Pancreas (tissue), 10 donors: ENCODE data around the gene CEP72. TPM values are rescaled to one million over a fixed set of nuclear protein-coding genes. Genes with fewer than 3 reads are reported as not detected.

ENCODE experiments used
- ATAC-seq, 4 donors: fragments of 200-7000 bp; cut with Tn5 transposase; one replicate each; pipeline versions ENCODE4 v1.8.0 to v1.9.1; 2020; ENCODE audit warnings: mild to moderate bottlenecking in 4 of 4, moderate library complexity in 4 of 4
- DNase-seq, 6 donors: peaks; one replicate each; pipeline ENCODE4 v3.0.0-alpha.2; 2020
- FAIRE-seq: peaks from 2 replicates; lab custom pipeline; 2012; peaks lifted over from hg19 to GRCh38; lab: Jason Lieb, UNC
- H3K27ac ChIP-seq, 4 donors: fragments of 200-600 bp; sonication (generic); 1 replicate in 3 of 4; 2 replicates in 1 of 4; pipeline versions ENCODE4 v1.5.0 to v1.8.0; 2020
- H3K27me3 ChIP-seq, 4 donors: fragments of 200-600 bp; one replicate each; pipeline ENCODE4 v1.8.0; 2021
- H3K36me3 ChIP-seq, 3 donors: fragments of 200-600 bp; sonication (generic) in 1 of 3; one replicate each; pipeline versions ENCODE4 v1.5.0 to v1.8.0; 2020 to 2021
- H3K4me1 ChIP-seq, 3 donors: fragments of 200-600 bp; one replicate each; pipeline ENCODE4 v1.8.0; 2021
- H3K4me3 ChIP-seq, 4 donors: fragments of 200-600 bp; sonication (generic) in 2 of 4; one replicate each; pipeline versions ENCODE4 v1.5.0 to v1.8.0; 2020 to 2021
- H3K9me3 ChIP-seq, 4 donors: fragments of 200-600 bp; one replicate each; pipeline ENCODE4 v1.8.0; 2021
- CTCF ChIP-seq, 4 donors: fragments of 200-600 bp; sonication (generic) in 3 of 4; IDR thresholded peaks; one replicate each; pipeline versions ENCODE4 v1.5.0 to v1.8.0; 2021; ENCODE audit warnings: antibody characterized with exemption in 4 of 4
- WGBS, 2 donors: extraction: QIAGEN DNeasy Blood & Tissue Kit; methylation state at CpG; one replicate each; pipeline ENCODE4 v1.1.7; 2013; 5-methylcytosine and 5-hydroxymethylcytosine counted together
- intact Hi-C, 3 donors: fragments of 100-400 bp; cut with DNase I; formaldehyde crosslinking; loops; one replicate each; pipeline versions ENCODE4 v1.11.1 to v1.14.2; 2022
- polyA plus RNA-seq, 2 donors: library from polyadenylated mRNA; stranded (reverse); fragments of 200-250 nt; gene quantifications; one replicate each; pipeline ENCODE4 v1.2.3, GENCODE V29; 2013
- total RNA-seq, 6 donors: library from RNA; stranded (reverse); fragmentation: NEBNext Ultra II Directional in 4 of 6; extraction: Animal tissue kit (Norgen Biotek cat#: 25700) in 4 of 6; gene quantifications; one replicate each; pipeline versions ENCODE4 v1.2.1 to v1.2.4, GENCODE V29; 2021 to 2023
- donor health status: healthy with polysubstance abuse.
- donor health status: DM: no; HTN: no; CAD: no; lungs with moderate emphysema.
- donor health status: DM: no; HTN: no; CAD: no.
- donor health status: control.
- donor health status: control.
- donor health status: Bipolar disorder and iron deficiency.
- donor health status: DM: yes; HTN: yes; CAD: no.
- donor health status: DM: no; HTN: no; CAD: no.
- donor health status: DM: no; HTN: no; CAD: no.
- donor health status: DM: yes; HTN: yes; CAD: no.

The CEP72 gene
- total and polyA plus RNA-seq, 8 donors = 3.5 to 7.5 (median 4.6) TPM

GRCh38 chr5:622946-623522 lies 10.9 kb downstream of the CEP72 start:
- 96 to 97% methylated on average over 31 of the region's 31 CpGs for WGBS, 2 donors
- FAIRE-seq = no peak
- Histone ChIP-seq H3K27me3 (no peaks in the 10 kb centered on the region), H3K4me3 (no peak overlapping the region), H3K9me3 (no peaks in the 10 kb centered on the region), H3K4me1 (no peaks in the 10 kb centered on the region), H3K27ac (no peak overlapping the region), H3K36me3 (peaks cover 0 to 10% (median 4%) of the 10 kb centered on the region in 3 donors)
- no peak for TF ChIP-seq CTCF (IDR thresholded peaks at IDR 0.05)
- peak in 2 of 6 donors; percentile 8 to 51 for DNase-seq
- intact Hi-C loops = no loop called here
- no peak for ATAC-seq

- H3K4me1 ChIP-seq = no peaks in the 10 kb centered on the region
- no peak overlapping the region for H3K27ac ChIP-seq
- FAIRE-seq (no peak), ATAC-seq (no peak), DNase-seq (peak in 2 of 6 donors; percentile 3 to 27)
- H3K27me3 ChIP-seq = no peaks in the 10 kb centered on the region
- intact Hi-C loops = no loop called here
- no peak overlapping the region for H3K4me3 ChIP-seq
- no peaks in the 10 kb centered on the region for H3K9me3 ChIP-seq
- TF ChIP-seq CTCF (IDR thresholded peaks at IDR 0.05) = no peak
- peaks cover 0 to 10% (median 4%) of the 10 kb centered on the region in 3 donors for H3K36me3 ChIP-seq
- 91 to 95% methylated on average over 13 of the region's 13 CpGs for WGBS, 2 donors
Measured at GRCh38 chr5:623531-623930, 11.4 kb downstream of the CEP72 start.

GRCh38 chr5:624118-624950 lies 12.2 kb downstream of the CEP72 start:
- WGBS, 2 donors = 91 to 93% methylated on average over 37 to 38 of the region's 38 CpGs
- no peak for FAIRE-seq

GRCh38 chr5:624951-625230 lies 12.8 kb downstream of the CEP72 start:
- Histone ChIP-seq H3K4me1 (no peaks in the 10 kb centered on the region), H3K4me3 (no peak overlapping the region), H3K27me3 (no peaks in the 10 kb centered on the region), H3K9me3 (no peaks in the 10 kb centered on the region), H3K36me3 (peaks cover 0 to 10% (median 4%) of the 10 kb centered on the region in 3 donors), H3K27ac (no peak overlapping the region)
- 91 to 93% methylated on average over 13 of the region's 13 CpGs for WGBS, 2 donors
- no peak for TF ChIP-seq CTCF (IDR thresholded peaks at IDR 0.05)
- intact Hi-C loops = no loop called here
- peak in 2 of 6 donors; percentile 7 to 33 for DNase-seq
- ATAC-seq = no peak
- FAIRE-seq = no peak

More at GRCh38 chr5:624118-624950, 12.2 kb downstream of the CEP72 start:
- Histone ChIP-seq H3K4me3 (no peak overlapping the region), H3K27ac (no peak overlapping the region), H3K27me3 (no peaks in the 10 kb centered on the region), H3K4me1 (no peaks in the 10 kb centered on the region), H3K9me3 (no peaks in the 10 kb centered on the region), H3K36me3 (peaks cover 0 to 10% (median 4%) of the 10 kb centered on the region in 3 donors)
- intact Hi-C loops = no loop called here
- TF ChIP-seq CTCF (IDR thresholded peaks at IDR 0.05) = no peak
- DNase-seq = peak in 2 of 6 donors; percentile 7 to 44
- ATAC-seq = no peak

- FAIRE-seq (no peak), DNase-seq (peak in 2 of 6 donors; percentile 29 to 40)
- intact Hi-C loops = no loop called here
Measured at GRCh38 chr5:625516-625915, 13.4 kb downstream of the CEP72 start.

More at GRCh38 chr5:625516-625915, 13.4 kb downstream of the CEP72 start:
- no peak for TF ChIP-seq CTCF (IDR thresholded peaks at IDR 0.05)
- no peak overlapping the region for H3K27ac ChIP-seq
- H3K4me1 ChIP-seq = no peaks in the 10 kb centered on the region
- no peaks in the 10 kb centered on the region for H3K9me3 ChIP-seq
- no peak for ATAC-seq
- WGBS, 2 donors = 92% methylated on average over 16 of the region's 16 CpGs
- H3K4me3 ChIP-seq = no peak overlapping the region
- peaks cover 0 to 4% (median 1%) of the 10 kb centered on the region in 3 donors for H3K36me3 ChIP-seq
- no peaks in the 10 kb centered on the region for H3K27me3 ChIP-seq
